Stimulated activated CD8-positive, alpha-beta memory T cell treated with anti-CD3 and anti-CD28 coated beads, Interleukin-4, amount 100 ng/mL, for 24 hours (primary cell): ENCODE results near the gene CDKN2B.
"Not testable (repeated sequence)": the region's sequence is repeated elsewhere in the genome, so short reads cannot be mapped to it uniquely, and the experiment has no call there.

Experiments used
- DNase-seq: peaks from one replicate; pipeline ENCODE4 v3.0.0-alpha.2; 2020; ENCODE audit warnings: low read depth

Gene CDKN2B, protein sequence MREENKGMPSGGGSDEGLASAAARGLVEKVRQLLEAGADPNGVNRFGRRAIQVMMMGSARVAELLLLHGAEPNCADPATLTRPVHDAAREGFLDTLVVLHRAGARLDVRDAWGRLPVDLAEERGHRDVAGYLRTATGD

DNA sequence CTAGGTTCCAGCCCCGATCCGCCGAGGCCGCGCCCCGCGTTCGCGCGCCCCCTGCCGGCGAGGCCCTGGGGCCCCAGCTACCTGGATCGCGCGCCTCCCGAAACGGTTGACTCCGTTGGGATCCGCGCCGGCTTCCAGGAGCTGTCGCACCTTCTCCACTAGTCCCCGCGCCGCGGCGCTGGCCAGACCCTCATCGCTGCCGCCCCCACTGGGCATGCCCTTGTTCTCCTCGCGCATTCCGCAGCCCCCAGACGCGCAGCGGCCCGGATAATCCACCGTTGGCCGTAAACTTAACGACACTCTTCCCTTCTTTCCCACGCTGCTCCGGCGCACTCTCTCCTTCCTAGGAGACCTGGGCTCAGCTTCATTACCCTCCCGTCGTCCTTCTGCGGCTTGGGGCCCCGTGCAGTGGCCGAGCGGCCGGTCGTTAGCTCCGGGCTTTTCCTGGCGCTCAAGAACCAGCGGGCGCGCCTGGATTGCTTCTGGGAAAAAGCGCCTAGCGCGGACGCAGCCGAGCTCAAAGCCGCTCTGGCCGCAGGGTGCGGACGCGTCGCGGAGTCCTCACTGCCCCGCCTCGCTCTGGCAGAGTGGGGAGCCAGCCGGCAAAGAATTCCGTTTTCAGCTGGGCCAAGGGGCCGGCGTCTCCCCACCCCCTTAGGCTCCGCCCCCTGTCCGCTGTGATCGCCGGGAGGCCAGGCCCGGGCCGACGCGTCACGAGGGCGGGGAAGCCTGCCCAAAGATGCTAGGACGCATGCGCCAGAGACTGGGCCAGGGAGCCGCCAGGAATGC, at the start of gene CDKN2B:
Gene CDKN2B (minus strand): TSS at position 589 of the 789 bp plus-strand sequence. CDS start 352 bp downstream, at position 237.
- DNase-seq = peak; percentile 66

DNA sequence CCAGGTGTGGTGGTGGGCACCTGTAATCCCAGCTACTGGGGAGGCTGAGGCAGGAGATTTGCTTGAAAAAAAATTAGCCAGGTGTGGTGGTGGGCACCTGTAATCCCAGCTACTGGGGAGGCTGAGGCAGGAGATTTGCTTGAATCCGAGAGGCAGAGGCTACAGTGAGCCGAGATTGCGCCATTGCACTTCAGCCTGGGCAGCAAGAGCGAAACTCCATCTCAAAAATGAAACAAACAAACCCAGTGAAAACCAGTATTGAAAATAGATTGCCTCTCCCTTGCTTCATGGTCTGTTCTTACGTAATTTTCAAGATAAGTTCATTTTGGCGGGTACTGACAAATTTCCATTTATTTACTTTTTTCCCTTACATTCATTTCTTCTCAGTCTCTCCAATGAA, 48.9 kb upstream of the CDKN2B start:
- DNase-seq = not testable (repeated sequence)

DNA sequence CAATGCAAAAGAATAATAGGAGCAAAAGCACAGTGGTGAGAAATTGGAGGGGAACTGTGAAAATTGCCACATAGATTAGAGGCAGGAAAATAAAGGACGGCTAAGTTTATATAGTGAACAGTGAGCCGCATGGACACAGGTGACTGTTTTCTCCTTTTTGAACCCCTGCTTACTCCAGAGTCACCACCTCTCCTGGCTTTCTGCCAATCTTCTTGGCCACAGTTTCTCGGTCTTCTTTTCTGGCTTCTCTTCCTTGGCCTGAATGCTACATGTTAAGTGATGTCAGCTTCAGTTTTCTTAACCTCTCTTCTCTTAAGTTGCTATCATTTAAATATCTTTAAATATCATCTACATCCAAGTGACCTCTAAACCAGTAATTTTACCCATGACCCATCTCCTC, 47.3 kb upstream of the CDKN2B start:
- no peak for DNase-seq

DNA sequence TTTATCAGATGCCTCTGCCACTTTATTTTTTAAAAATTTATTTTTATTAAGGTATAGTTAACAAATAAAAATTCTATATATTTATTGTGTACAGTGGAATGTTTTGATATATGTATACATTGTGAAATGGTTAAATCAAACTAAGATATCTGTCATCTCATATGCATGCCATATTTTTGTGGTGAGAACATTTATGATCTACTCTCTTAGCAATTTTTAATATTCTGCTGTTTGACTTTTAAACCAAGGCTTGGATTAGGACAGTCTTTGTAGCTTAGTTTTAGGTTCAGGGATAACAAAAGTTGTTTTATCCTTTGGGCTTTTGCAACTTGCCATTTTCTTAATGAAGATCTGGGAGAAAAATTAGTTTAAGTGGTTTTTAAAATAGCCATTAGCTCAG, 46.0 kb upstream of the CDKN2B start:
- no peak for DNase-seq

DNA sequence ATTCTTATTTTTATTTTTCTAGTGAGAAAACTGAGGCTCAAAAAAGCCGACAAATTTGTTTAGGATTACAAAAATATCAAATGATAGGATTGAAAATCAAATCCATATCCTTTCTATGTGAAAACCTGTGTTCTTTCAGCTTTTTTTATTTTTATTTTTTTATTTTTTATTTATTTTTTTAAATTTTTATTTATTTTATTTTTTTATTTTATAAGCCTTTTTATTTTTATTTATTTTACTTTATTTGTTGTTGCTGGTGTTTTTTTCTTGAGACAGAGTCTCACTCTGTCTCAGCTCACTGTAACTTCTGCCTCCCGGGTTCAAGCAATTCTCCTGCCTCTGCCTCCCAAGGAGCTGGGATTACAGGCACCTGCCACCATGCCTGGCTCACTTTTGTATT, 45.4 kb upstream of the CDKN2B start:
- DNase-seq = no peak

DNA sequence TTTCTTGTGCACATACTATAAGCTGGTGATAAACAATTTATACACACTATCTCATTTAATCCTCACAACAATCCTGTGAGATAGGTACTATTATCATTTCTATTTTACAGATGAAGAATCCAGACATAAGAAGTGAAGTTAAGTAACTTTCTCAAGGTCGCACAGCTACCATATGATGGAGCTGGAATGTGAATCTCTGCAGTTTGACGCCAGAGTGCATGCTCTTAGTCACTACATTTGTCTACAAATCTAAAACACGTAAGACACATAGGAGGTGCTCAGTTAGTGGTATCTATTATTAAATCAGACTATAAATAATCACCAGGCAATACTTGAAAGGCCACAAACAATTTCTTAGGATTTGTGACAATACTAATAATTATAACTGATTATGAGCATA, 45.0 kb upstream of the CDKN2B start:
- DNase-seq = no peak

DNA sequence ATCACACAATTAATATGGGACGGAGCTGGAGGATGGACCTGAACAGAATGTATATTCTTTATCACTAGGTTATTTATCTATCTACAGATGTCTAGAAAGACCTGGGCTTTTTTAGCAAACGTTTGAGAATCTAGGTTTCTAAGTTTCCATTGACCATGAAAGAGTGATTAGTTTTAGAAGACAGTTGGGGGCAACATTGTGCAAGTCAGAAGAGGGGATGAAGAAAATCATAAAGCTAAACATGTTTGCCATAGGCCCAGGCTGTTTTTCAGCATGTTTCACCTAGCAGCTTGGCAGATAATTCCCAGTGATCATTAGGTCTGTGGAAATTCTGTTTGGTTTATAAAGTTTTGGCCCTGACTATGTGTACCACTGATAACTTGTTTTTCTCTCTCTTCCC, 44.1 kb upstream of the CDKN2B start:
- DNase-seq = no peak

DNA sequence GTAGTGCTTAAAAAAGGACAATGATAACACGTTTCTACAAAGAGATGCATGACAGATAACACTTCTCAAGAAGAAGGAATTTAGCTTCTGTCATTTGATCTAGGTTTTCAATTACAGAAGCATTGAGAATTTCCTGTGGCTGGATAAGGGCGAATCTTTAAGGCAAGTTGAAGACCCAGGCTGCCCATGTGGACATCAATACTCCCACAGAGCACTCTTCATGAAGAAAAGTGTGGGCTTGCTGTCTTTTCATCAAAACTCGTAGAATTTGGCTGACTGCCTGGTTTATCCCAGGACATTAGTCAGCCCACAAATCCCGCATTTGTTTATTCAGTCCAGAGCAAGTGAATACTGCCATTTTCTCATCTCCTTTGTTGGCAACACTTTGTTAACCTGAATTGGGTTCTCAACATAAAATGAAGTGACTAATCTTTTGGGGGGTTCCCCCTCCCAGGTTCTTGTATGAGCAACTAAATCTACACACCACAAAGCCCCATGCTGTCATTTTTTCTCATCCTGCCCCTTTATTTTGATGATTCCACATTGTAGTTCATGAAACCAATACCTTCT, 43.4 kb upstream of the CDKN2B start:
- DNase-seq = peak; percentile 1

DNA sequence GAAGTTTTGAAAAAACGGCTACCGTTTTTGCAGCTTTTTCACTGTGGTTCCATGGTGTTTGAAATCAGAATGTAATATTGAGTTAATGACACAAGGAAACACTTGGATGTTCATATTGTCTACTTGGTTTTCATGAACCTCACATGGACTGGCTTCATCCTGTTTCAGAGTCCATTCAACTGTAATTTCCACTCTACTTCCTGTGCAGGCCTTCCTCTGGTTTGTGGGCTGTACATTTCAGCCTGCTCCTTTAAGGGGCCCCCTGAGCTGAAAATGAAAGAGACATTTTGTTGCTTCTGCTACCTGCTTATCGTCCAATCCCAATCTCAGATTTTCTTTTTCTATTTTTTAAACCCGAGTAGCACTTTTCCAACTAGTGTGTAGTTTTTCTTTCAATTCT, 41.8 kb upstream of the CDKN2B start:
- no peak for DNase-seq

DNA sequence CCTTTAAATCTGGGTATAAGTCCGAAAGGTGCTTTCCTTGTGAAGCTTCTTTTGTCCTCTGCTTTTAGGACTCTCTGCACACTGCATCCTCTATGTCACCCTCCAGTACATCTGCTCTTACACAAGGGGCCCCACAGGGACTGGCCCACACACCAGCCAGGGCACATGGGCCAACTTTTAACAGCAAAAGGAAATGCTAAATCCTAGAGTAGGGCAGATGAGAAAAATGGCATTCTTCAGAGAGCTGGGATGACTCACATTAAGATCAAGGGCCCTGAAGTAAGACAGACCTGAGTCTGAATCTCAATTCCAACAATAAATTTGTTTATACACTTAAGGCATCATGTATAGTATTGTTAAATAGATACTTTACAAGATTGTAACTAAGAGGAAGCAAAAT, 40.3 kb upstream of the CDKN2B start:
- no peak for DNase-seq

DNA sequence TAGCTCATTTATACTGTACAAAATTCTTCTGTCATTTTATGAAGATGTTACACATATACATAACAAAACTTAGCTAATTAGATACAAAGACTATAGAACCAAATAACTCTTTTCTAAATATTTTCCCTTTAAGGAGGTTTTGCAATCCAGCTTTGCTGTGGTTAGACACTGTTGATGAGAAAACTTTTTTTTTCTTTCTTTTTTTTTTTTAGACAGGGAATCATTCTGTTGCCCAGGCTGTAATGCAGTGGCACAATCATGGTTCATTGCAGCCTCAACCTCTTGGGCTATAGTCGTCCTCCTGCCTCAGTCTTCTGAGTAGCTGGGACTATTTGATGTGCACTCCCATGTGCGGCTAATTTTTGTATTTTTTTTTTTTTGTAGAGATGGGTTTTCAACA, 38.5 kb upstream of the CDKN2B start:
- DNase-seq = no peak

DNA sequence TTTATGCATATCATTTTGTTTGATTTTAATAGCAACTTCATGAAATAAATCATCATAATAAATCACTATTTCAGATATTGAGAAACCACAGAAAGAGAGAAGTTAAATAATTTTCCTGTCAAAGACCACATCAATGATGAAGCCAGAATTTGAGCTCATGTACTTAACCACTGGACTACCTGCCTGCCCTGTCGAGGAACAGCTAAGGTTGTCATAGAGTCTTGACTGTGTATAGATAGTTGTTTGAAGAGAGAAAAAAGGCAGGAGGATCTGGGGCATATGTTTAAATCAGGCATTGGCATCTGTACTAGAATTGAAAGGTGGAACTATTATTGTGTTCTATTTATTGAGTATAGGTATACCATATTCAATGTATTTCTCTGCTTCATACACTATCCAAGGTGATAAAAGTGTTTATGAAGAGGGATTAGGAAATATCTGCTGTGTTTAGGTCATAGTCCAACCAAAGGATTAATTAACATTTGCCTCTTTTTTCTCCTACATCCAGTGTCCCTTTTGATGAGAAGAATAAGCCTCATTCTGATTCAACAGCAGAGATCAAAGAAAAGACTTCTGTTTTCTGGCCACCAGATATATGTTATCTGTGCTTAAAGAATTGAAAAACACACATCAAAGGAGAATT, 37.3 kb upstream of the CDKN2B start:
- DNase-seq = no peak

DNA sequence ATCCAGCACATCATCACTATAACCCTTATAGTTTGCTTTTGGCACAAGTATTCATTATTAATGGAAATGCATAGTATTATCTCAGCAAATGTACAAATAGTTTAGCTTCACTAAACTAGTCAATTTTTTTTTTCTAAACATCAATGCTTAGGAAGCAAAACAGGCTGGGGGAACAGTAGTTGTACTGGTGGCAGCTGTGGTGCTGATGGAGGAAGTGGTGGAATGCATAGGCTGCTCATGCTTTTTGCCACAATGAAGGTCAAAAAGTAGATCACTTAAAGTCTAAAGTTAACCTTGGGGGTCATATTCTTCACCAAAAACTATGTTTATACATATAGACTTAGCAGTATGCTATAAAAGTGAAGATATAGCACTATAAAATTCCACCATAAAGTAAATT, 36.3 kb upstream of the CDKN2B start:
- DNase-seq = no peak

DNA sequence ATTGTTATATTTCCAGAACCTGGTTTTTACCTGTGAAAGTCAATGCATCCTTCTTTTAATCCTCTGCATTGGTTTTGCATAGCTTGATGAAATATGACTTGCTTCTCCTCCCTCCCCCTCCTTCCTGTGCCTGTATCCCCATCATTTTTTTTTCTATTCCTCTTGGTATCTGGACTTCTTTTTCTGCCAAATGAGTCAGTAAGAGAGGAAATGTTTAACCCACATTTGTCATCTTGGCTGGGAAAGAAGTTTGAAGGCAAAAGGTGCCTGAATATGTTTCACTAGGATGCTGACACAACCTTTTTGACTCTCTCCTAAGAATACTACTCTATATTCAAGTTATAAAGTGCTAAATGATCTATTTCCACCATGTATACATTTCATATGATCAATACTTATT, 35.5 kb upstream of the CDKN2B start:
- DNase-seq = no peak

DNA sequence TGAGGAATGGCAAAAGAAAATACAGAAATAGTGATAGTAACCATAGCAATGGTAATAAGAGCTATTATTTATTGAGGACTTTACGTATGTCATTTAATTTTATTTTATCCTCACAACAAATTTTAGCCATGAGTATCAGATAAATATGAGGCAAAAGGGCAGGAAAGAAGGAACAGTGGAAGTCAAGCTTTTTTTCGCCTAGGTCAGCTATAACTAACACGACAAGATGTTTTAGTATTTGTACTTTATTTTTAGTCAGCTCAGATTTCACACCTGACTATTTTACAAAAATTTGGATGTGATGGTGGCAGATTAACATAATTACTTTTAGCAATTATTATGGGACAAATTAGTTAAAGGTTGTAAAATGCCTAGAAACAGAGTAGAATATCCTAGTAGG, 34.8 kb upstream of the CDKN2B start:
- no peak for DNase-seq

DNA sequence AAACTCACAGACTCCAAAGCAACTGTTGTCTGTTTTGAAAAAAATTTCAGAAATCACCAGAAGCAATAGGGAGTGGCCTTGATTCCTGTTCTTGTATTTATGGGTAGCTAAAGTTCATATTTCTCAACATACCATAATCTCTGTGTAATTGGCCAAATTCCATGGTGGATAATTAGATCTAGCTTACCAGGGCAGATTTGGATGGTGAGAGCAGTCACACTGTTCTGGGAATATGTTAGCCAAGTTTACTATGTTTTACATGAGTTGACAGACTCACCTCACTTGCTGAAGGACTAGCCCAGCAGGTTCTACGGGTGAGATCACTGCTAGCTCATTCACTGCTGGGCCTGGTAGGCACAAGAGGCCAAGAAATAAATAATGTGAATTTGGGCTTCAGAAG, 32.7 kb upstream of the CDKN2B start:
- no peak for DNase-seq

DNA sequence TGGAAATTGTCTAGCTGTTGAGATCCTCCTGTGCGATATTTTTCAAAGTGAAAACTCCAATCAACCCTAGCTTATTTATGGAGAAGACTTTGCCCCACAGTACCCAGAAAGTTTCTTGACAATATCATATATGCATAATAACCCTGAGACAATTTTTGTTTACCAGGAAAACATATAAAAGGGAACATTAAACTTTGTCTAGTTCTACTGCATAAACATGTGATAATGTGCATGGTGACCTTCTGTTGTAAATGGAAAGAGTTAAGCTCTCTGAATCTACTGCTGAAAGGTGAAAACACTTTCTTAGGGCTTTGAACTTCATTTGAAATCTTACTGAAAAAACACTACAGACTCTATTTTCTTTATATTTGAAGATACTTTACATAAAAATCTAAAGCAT, 32.2 kb upstream of the CDKN2B start:
- no peak for DNase-seq

DNA sequence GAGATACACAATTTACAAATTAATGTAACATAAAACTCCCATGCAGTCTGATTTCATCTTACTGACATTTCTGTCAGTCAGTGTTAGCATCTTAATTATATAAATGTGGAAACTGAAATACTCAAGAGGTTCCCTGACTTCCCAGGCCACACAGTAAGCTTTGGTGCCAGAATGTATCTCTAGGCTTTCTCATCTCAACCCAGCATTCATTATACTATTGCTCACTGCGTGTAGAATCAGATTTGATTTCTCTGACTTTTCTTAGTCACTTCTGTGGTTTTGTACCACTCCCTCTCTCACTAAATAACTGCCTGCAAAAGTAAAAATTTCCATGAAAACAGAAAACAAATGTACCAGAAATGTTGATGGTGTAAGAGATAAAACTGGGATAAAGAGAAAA, 31.7 kb upstream of the CDKN2B start:
- DNase-seq = no peak

DNA sequence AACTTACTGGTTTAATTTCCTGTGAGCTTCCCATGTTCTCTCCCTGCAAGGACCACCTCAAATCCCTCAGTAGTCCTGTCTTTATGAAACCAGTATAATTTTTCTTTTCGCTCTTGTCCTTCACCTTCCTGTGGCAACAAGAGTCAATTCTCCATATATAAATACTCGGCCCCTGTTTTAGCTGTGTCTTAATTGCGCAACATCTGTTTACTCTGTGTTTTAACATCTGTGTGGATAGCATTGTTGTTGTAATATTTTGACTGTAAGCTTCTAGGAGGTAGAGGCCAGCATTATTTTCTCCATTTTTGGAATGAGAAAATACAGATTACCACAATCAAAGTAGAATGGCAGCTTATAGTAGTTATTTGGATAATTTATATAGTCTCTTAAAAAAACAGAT, 30.2 kb upstream of the CDKN2B start:
- no peak for DNase-seq

DNA sequence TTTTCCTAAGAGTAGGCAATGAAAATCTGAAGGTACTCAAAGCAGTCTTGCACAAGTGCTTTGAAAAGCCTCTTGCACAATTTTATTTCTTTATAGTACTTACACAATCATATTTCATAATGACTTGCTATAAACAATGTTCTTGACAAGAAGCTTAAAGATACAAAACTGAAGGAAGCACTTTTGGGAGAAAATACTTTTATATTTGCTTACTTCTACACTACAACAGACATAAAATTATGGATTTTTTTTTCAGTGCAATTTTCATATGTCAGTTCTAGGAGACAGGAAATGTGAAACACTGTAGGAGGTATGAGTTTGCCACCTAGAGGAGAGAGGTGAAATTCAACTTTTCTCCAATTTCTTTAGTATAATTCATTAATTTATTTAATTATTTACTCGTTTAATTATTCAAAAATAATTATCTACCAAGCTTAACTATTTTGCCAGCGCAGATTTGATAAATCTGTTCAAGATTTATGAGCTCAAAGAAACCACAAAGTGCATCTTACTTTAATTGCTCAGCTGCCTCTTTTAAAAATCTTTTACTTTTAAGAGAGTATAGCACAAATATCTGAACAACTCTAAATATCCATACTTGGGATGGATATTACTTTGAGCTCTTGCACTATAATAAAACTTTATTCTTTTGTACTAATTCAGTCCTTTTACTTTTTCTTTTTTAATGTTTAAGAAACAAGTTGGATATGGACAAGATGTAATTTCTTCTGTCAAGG, 29.0 kb upstream of the CDKN2B start:
- DNase-seq = no peak

DNA sequence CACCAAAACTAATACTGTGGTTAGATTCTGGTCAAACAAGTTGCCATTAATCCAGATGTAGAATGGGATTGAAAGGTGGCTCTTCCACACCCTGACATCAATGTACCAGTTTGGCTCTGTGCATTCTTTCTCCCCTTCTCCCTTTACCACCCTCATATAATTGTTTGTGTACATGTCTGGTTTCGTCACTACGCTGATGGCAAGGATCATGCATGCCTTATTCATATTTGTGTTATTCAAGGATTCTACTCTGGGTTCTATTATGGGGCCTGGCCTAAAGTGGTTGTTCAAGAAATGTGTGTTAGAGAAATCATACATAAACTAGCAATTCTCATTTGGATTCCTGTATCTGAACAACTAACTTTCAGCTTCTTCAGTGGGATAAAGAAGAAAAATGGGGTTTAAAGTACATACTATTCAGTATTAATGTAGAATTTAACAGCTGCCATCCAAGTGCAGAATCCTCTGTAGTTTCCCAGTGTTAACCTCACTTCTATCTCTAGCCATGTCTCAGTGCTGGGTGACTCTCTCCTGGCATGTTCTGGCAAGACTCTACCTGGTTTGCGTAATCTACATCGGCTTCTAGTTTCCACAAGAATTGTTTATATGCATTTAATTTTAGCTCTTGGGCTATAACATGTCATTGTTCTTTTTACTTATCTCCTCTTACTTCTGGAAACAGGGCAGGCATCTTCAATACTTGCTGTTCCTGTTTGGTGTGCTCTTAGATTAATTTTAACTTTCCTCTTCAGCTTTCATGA, 27.9 kb upstream of the CDKN2B start:
- DNase-seq = no peak

DNA sequence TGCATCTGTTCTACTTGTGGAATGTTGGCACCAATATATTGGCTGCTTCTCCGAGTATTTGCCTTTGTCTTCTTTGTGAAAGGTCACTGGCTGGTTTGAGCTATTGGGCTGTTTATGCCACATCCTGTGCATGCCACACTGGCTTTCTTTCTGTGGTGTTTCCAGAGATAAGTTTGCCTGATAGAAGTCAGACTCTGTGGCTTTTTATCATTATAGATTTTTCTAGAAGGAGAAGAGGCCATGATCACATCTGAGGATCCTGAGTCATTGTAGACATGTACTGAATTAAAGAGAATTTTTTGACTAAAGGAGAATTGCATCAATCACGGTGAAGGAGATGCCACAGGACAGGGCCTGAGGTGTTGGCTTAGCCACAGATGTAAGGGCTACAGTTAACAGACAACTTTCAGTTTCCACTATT, 26.5 kb upstream of the CDKN2B start:
- no peak for DNase-seq
